Endothelial cell of hepatic sinusoid (primary cell): ENCODE results near the gene IRF3.
"Not testable (repeated sequence)": the region's sequence is repeated elsewhere in the genome, so short reads cannot be mapped to it uniquely, and the experiment has no call there.

Experiments used
- in situ Hi-C: cut with HindIII; loops from 2 replicates; pipeline ENCODE4 v1.10.0; 2017; ENCODE audit warnings: low sequenced_read_pairs

IRF3 gene

GRCh38 chr19:49651820-49652550 is 13.7 kb downstream of the IRF3 start:
- in situ Hi-C loops = no loop called here

- in situ Hi-C loops = no loop called here
These were observed 14.4 kb downstream of the IRF3 start for GRCh38 chr19:49651029-49651819.

- in situ Hi-C loops = no loop called here
These were observed 19.1 kb downstream of the IRF3 start for GRCh38 chr19:49646586-49646985.

GRCh38 chr19:49645995-49646394 is 19.7 kb downstream of the IRF3 start:
- in situ Hi-C loops = no loop called here

- in situ Hi-C loops = no loop called here
These were observed 20.1 kb downstream of the IRF3 start for GRCh38 chr19:49645592-49645991.

GRCh38 chr19:49643466-49643865 is 22.2 kb downstream of the IRF3 start:
- in situ Hi-C loops = loop anchor here (5.0 kb wide), 1 partner anchor 71 kb away; no protein-coding TSS in a partner anchor

- in situ Hi-C loops = loop anchor here (5.0 kb wide), 1 partner anchor 70 kb away; no protein-coding TSS in a partner anchor
These were observed 23.1 kb downstream of the IRF3 start for GRCh38 chr19:49642492-49643035.

- in situ Hi-C loops = loop anchor here (5.0 kb wide), 1 partner anchor 70 kb away; no protein-coding TSS in a partner anchor
These were observed 23.8 kb downstream of the IRF3 start, which contains the start of gene SCAF1 for GRCh38 chr19:49641688-49642491. TSS of gene SCAF1 (plus strand) at chr19:49642209. CDS start at chr19:49645027, 2,818 bp downstream.

GRCh38 chr19:49640113-49640898 is 25.4 kb downstream of the IRF3 start, which contains the start of gene RRAS:
TSS of gene RRAS (minus strand) at chr19:49640143. CDS start at chr19:49640098, 45 bp downstream.
- in situ Hi-C loops = loop anchor here (5.0 kb wide), 1 partner anchor 68 kb away; no protein-coding TSS in a partner anchor

- in situ Hi-C loops = loop anchor here (5.0 kb wide), 1 partner anchor 67 kb away; no protein-coding TSS in a partner anchor
These were observed 26.1 kb downstream of the IRF3 start for GRCh38 chr19:49639401-49640112.

- in situ Hi-C loops = no loop called here
These were observed 27.6 kb downstream of the IRF3 start for GRCh38 chr19:49637821-49638738.

GRCh38 chr19:49636233-49636932 is 29.3 kb downstream of the IRF3 start:
- in situ Hi-C loops = no loop called here

GRCh38 chr19:49635530-49636232 is 30.0 kb downstream of the IRF3 start:
- in situ Hi-C loops = no loop called here

GRCh38 chr19:49633273-49633672 is 32.4 kb downstream of the IRF3 start:
- in situ Hi-C loops = not testable (repeated sequence)

- in situ Hi-C loops = no loop called here
These were observed 33.1 kb downstream of the IRF3 start for GRCh38 chr19:49632576-49632975.

- in situ Hi-C loops = no loop called here
These were observed 34.0 kb downstream of the IRF3 start for GRCh38 chr19:49631610-49632192.
